ENCODE data around the gene JAK1.

Gene JAK1

DNA sequence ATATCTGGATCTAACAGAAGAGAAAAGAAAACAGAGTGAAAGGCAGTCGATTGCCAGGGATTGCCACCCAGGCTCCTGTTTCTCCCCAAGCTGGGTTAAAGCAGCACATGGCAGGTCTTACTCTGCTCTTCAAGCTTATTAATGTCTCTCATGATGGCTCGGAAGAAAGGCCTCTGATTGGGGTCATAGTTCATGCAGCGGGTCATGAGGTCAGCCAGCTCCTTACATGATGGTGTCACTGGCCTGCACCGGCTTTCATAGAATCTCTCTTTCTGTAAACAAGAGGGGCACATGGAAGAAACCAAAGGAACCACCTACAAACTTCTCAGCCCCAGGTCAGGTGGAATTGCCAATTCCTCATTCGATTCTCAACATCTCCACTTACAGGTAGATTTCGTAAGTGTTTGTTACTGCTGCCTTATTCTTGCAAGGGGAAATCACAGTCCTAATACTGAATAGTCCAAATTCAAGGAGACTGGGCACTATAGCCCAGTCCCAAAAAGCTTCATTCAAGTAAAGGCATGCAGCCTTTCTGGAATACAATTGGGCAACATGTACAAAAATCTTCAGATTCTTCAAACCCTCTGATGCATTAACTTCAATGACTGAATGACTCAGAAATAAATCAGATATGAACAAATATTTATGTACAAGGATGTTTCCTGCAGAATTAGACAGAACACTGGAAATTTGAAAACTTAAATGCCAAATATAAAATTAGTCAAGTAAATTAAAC is 124.9 kb downstream of the JAK1 start:
- Histone ChIP-seq H3K36me3 (peaks cover 33% of the 10 kb centered on the region), H3K27ac (no peak overlapping the region), H3K27me3 (ENCODE audit: insufficient read depth, low read depth, severe bottlenecking) (no peaks in the 10 kb centered on the region), H3K9me3 (ENCODE audit: severe bottlenecking) (no peaks in the 10 kb centered on the region), H3K4me3 (ENCODE audit: low read depth, low read length) (no peak overlapping the region)
- no peak for DNase-seq
- TF ChIP-seq, protein P1, sequence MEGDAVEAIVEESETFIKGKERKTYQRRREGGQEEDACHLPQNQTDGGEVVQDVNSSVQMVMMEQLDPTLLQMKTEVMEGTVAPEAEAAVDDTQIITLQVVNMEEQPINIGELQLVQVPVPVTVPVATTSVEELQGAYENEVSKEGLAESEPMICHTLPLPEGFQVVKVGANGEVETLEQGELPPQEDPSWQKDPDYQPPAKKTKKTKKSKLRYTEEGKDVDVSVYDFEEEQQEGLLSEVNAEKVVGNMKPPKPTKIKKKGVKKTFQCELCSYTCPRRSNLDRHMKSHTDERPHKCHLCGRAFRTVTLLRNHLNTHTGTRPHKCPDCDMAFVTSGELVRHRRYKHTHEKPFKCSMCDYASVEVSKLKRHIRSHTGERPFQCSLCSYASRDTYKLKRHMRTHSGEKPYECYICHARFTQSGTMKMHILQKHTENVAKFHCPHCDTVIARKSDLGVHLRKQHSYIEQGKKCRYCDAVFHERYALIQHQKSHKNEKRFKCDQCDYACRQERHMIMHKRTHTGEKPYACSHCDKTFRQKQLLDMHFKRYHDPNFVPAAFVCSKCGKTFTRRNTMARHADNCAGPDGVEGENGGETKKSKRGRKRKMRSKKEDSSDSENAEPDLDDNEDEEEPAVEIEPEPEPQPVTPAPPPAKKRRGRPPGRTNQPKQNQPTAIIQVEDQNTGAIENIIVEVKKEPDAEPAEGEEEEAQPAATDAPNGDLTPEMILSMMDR (IDR thresholded peaks at IDR 0.05; ENCODE audit: low read depth, low read length), result no peak

DNA sequence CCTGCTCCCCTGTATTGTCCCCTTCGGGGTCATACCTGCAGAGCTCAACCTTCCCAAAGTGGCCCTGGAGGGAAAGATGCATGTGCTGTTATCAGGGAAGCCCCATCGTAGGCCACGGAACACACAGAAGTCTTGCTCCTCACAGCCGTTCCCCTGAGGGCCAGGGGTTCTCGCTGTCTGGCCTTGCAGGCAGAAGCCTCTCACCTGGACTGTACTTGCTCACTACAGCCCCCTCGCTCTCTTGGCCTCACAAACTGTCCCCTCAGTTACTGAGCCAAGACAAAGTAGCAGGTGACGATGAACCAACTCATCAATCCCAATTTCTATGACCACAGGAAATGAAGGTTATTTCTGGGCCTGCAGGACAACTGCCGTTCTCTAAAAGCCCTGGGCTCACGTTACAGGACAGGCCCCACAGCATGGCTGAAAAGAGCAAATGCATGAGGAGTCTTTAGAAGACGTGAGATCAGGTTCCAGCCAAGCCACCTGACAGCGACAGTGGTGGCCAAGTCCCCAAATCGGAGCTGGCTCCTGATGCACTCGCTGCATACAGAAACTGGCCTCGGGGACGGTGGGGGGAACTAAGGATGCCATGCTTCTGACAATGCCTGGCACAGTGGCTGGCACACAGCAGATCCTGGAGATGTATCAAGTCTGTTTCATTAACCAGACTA is 126.5 kb downstream of the JAK1 start:
- no peaks in the 10 kb centered on the region for H3K9me3 ChIP-seq (ENCODE audit: severe bottlenecking)
- no peak overlapping the region for H3K27ac ChIP-seq
- TF ChIP-seq, protein P1 (IDR thresholded peaks at IDR 0.05; ENCODE audit: low read depth, low read length), result no peak
- H3K27me3 ChIP-seq (ENCODE audit: insufficient read depth, low read depth, severe bottlenecking), result no peaks in the 10 kb centered on the region
- DNase-seq, result no peak
- H3K4me3 ChIP-seq (ENCODE audit: low read depth, low read length), result no peak overlapping the region
- H3K36me3 ChIP-seq, result peaks cover 38% of the 10 kb centered on the region

DNA sequence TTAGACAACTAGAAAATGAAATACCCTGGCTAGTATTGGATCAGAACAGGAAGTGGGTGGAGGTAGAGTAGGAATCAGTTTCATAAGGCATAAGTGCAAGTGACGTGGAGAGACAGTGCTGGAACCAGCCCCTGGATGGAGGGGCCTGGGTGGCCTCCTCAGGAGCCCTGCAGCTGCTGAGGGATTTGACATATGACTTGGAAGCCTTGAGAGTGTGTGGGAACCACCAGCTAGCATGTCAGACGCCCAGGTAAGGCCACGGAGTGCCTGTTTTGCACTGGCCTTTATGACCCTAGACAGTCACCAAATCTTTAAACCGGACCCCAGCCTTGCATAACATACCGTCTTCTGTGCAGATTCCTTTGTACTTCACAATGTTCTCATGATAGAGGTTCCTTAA is 127.1 kb downstream of the JAK1 start:
- TF ChIP-seq, protein P1 (IDR thresholded peaks at IDR 0.05; ENCODE audit: low read depth, low read length), result no peak
- Histone ChIP-seq H3K27me3 (ENCODE audit: insufficient read depth, low read depth, severe bottlenecking) (no peaks in the 10 kb centered on the region), H3K27ac (no peak overlapping the region), H3K36me3 (peaks cover 39% of the 10 kb centered on the region), H3K4me3 (ENCODE audit: low read depth, low read length) (no peak overlapping the region), H3K9me3 (ENCODE audit: severe bottlenecking) (no peaks in the 10 kb centered on the region)
- no peak for DNase-seq

DNA sequence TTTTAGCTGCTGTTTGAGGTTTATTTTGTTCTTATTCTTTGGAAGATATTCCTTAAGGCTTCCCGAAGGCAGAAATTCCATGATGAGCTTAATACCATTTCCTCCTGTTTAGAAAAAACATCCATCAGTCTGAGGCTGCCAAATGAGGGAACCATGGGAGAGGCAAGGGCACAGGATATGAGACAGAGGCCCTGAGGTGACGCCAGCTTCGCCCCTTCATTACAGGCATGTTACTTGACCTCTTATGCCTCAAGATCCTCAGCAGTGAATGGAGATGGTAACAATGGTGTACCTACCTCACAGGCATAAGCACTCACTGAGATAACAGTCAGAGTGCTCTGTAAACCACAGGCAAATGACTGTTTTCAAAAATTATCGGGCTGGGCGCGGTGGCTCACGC is 127.9 kb downstream of the JAK1 start:
- no peaks in the 10 kb centered on the region for H3K27me3 ChIP-seq (ENCODE audit: insufficient read depth, low read depth, severe bottlenecking)
- TF ChIP-seq, protein P1 (IDR thresholded peaks at IDR 0.05; ENCODE audit: low read depth, low read length), result no peak
- H3K4me3 ChIP-seq (ENCODE audit: low read depth, low read length), result no peak overlapping the region
- H3K36me3 ChIP-seq, result peaks cover 39% of the 10 kb centered on the region
- H3K9me3 ChIP-seq (ENCODE audit: severe bottlenecking), result no peaks in the 10 kb centered on the region
- H3K27ac ChIP-seq, result no peak overlapping the region
- no peak for DNase-seq

DNA sequence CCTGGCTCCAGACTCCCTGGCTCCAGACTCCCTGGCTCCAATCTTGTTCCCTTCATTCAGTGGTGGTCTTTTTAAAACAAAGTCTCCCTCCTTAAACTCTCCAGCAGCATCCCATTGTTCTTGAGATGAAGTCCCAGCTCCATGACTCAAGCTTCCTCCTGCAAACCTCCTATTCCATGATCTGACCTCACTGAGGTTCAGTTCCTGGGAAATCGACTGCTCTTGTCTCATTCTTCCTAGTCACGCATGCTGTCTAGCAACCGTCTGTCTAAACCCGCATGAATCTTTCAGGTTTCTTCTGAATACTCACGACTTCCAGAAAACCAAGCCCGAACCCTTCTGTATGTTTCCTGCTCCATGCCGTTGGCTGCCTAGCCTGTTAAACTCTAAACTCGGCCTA is 129.5 kb downstream of the JAK1 start:
- H3K27ac ChIP-seq, result no peak overlapping the region
- peaks cover 44% of the 10 kb centered on the region for H3K36me3 ChIP-seq
- no peak overlapping the region for H3K4me3 ChIP-seq (ENCODE audit: low read depth, low read length)
- TF ChIP-seq, protein P1 (IDR thresholded peaks at IDR 0.05; ENCODE audit: low read depth, low read length), result no peak
- no peak for DNase-seq
- H3K9me3 ChIP-seq (ENCODE audit: severe bottlenecking), result no peaks in the 10 kb centered on the region
- H3K27me3 ChIP-seq (ENCODE audit: insufficient read depth, low read depth, severe bottlenecking), result no peaks in the 10 kb centered on the region

Measured in WERI-Rb-1 (cell line).